GM19324 (cell line): Measurements from ENCODE around the gene C2CD4D.
"Not testable (repeated sequence)": the region's sequence is repeated elsewhere in the genome, so short reads cannot be mapped to it uniquely, and the experiment has no call there.

ENCODE experiments used
- ATAC-seq: cut with Tn5 transposase; IDR thresholded peaks from one replicate; pipeline ENCODE4 v1.9.1; 2021; ENCODE audit warnings: mild to moderate bottlenecking, moderate library complexity; ENCODE audit not compliant: unreplicated experiment, low FRiP score

C2CD4D gene

DNA sequence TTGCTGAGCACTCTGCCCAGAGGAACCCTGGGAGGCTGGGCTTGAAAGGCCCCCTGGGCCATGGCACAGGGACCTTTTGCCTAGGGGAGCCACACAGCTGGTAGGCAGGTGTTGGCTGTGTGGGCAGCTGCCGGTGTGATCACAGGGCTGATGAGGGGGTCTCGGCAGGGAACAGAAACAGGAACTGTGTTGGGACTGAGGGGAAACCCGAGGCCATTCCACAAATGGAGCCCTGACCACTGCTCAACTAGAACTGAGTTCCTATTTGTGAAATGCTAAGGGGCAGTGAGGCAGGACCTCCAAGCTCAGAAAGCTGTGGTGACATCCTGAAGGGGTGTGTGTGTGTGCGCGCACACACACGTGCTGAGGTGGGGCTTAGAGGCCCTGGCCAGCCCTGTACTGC, 20.3 kb upstream of the C2CD4D start:
- no peak for ATAC-seq

DNA sequence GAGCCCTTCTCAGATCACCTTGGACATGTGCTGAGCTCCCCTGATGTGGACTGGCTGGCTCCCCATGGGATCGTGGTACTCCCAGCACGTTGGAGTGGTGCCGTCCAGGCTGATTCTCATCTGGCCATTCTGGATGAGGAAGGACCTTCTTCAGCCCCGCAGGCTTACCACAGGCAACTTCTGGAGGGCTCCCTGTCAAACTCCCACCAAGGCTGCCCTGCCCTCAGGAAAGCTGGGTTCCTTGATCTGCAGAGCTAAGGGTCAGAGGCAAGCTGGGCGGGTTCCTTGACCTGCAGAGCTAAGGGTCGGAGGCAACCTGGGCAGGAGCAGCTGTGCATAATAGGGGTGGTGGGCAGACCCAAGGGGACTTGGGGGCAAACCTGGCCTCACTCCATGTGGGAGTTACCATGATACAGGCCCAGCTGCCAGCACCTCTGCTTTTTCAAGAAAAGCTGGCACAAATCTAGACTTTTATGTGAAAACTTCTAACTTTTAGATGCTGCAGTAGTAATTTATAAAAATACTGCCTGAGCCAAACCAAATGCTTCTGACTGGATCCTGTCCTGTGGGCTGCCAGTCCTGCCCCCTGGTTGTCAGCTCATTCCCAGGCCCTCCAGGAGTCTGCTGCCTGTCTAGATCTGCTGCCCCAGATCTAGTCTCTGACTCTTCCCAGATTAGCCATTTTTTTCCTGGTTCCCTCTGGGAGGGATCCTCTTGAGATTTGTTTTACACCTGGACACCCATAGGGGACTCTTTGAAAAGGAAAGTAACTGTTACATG, 19.5 kb upstream of the C2CD4D start:
- ATAC-seq, result no peak

DNA sequence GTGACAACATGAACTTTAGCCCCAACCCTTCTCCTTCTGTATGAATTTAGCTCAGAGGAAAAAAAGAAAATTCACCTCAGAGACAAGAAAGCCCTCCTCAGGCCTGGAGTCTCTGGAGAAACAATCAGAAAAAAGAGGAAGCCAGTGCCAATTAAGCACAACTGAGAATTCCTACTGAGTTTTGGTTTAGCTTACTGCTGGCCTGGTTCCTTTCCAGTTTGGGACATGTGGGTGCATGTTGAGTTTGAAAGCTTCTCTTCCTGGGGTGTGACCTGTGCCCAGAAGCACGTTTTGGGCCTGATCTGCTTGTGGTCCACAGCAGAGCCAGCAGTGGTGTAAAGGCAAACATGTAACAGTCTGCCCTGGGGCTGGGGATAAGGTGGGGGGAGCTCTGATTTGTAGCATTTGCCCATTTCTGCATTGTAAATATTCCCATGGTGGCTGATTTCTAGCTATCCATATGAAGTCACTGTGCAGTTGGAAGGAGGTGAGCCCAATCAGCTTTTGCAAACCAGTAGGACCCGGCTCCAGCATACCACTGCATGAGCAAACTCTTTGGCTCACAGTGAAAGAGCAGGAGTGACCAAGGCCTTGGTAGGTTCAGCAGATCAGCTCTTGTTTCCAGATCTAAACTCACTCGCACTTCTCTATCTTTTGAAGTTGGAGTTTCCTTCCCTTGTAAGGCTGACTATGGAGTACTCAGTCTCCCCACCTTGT, 18.6 kb upstream of the C2CD4D start:
- no peak for ATAC-seq

DNA sequence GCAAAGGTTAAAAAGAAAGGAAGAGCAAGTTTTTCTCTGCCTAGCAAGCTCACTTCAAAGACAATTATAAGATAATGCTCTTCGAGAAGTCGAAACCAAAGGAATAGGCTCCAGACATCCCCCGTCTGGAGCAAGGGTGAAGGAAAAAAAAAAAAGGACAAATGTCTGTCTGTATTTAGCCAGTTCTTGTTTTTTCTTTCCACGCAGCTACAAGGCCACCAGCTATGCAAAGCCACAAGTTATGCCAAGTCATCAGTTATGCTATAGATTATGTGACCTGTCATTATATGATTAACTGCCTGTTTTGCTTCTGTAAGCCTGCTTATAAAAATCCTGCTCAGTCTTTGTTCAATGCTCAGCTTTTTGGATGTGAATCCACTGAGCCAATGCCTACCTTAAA, 16.3 kb upstream of the C2CD4D start:
- ATAC-seq, result no peak

DNA sequence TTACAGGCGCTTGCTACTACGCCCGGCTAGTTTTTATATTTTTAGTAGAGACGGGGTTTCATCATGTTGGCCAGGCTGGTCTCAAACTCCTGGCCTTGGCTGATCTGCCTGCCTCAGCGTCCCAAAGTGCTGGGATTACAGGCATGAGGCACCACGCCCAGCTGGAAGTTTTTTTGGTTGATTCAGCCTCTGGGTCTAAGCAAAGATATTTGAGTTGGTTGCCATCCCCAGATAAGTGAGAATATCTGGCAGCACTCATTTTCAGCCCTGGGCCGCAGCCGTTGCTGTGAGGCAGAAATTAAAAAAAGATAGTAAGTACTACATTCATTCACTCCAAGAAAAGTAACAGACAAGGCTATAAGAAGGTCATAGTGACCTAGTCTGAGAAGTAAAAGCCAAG, 15.9 kb upstream of the C2CD4D start:
- ATAC-seq, result not testable (repeated sequence)

DNA sequence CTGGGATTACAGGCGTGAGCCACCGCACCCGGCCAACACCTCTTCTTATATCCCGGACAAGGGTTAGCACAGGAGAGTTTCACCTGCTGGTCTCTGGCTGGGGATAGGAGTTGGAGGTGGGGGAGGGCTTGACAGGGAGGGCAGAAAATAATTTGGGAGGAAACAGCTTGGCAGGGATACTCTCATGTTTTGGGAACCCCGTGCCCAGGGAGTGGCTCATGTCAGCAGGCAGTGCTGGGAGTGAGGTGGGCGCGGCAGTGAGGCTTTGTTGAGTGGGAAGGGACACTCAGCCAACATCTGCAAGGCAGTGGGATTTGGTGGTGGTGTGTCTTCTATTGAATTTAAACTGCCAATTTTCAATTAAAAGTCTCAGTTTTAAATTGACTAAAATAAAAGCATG, 15.0 kb upstream of the C2CD4D start:
- ATAC-seq, result no peak

DNA sequence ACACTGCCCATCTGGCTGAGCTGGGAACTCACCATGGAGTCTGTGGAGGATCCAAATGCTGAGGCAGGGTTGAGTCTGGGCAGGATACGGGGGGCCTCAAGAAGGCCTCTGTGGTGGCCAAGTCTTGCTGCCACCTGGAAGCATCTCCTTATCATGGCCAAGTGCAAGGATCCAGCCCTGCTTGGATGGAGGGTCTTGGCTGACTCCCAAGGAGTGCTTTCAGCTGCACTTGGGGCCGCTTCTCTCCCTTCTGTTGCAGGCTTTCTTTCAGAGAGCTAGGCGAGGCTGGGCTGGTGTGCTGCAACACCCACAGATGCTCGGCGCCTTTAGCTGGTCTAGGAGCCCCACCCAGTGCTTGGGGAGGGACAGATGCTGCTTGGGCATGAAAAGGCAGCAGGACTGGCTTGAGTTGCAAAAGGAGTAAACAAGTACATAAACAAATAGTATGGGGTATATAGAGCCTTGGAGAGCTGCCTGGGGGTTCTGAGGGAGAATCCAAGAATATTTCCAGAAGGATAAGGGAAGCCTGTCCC, 13.9 kb upstream of the C2CD4D start, which contains the start of gene THEM5:
TSS of gene THEM5 (minus strand) at position 302 of the 533 bp plus-strand sequence. CDS start at position 155, 147 bp downstream.
- ATAC-seq, result no peak

DNA sequence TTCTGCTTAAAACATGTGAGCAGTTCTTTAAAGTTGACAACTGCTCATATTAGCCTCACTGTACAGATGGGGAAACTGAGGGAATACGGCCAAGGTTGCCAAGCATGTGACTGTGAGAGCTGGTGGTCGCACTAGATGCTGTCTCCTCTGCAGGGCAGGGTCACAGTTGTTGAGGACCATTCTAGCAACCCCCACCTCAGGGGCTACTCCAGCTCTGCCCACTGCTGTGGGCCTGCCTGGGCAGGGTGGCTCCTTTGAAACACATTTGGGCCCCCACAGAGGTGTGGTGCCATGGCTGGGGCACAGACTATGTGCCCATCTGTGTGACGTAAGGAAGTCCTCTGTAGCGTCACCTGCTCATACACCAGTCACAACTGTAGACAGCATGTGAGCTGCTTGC, 13.1 kb upstream of the C2CD4D start:
- no peak for ATAC-seq

DNA sequence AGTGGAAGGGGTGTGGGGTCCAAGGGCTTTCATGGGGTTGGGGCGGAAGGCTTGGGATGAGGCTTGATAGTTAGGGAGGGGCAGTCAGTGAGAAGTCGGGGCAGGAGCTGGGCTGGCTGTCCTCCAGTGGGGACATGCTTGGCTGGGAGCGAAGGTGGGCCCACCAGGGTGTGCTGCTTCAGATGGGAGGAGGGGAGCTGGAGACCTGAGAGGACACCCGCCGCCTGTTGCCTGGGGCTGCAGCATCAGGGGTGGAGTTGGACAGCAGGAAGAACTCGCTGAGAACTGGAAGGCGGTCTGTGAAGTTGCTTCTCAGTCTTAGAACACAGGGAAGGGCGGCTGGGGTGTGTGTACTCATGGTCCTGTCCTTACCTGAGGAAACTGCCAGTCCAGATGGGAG, 12.3 kb upstream of the C2CD4D start:
- no peak for ATAC-seq

DNA sequence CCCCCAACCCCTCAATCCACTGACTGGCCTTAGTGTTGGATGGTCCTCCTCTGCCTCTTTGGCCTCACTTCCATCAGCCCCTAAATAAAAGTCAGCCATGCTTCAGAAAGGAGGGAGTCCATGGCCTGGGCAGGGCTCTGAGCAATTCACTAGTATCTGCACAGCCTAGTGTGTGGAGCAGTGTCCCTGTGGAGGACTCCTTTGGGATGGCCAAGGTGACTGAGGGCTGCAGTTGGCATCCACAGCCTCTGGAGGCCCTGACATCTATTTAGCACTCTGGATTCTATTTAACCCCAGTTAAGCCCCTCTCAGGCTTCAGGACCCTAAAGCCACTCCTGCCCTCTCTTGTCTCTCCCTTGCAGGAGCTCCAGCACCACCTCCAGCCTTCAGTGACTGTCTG, 10.3 kb upstream of the C2CD4D start:
- no peak for ATAC-seq

DNA sequence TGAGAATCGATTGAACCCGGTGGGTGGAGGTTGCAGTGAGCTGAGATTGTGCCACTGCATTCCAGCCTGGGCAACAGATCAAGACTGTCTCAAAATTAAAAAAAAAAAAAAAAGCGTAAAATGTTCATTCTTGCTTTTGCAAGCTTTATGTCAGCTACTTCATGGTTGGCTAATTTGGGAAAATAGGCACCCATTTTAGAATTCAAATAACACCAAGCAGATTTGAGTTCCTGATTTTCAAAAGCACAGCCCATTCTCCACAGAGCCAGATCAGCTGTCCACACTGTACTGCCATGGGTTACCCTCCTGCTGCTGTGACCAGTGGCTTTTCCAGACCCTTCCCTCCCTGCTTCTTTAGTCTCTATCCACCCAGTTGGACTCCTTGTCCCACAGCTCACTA, 9.5 kb upstream of the C2CD4D start:
- no peak for ATAC-seq

DNA sequence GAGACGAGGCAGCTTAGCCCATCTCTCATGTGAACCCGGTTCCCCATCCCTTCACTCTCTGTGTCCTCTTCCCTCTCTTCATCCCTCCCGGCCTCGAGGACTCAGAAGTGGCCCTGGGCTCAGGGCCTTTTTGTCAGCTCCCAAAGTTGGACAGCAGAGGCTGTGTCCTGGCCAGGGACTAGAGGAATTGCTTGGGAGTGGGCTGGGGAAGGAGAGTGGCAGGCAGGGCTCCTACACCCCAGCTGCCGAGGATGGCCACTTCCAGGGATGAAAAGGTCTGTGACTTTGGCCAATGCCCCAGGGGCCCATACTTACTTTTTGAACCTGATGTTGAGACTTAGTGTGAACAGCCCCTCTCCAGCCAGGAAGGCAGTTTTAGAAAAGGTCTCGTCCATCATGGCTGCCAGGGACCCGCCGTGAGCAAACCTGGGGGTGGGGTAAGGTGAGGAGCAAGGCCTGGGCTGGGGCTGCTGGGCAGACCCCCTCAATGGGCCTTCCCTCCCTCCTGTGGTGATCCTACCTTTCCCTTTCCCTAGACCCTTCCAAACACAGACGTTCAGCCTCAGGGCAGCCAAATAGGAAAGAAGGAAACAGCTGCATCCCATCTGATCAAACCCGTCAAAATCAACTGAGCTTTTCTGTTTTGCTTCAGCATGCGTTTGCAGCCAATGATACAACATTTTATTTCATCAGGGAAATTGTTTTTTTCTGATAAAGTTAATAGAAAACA, 8.4 kb upstream of the C2CD4D start:
- no peak for ATAC-seq

DNA sequence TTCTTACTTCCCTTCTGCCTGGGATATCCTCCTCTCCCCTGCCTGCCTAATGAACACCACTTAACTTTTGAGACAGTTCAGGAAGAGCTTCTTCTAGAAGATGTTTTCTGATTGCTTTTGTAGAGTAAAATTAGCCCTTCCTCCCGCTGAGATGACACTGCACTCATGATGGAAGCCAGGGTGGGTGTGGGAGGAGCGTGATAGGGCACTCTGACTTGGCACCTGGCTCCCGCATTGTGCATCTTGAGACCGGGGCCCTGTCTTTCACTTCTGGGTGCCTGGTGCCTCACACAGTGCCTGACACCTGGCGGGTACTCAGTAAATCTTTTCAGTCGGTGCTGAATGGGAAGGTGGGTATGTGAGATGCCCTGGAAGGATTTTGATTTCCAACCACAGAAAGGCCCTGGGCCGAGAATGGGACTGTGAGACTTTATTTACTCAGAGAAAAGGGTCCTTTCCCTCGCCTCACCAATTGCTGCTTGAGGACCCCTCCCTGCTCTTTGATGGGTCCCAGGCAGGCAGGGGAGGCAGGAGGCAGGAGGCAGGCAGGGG, 7.1 kb upstream of the C2CD4D start:
- ATAC-seq, result no peak

DNA sequence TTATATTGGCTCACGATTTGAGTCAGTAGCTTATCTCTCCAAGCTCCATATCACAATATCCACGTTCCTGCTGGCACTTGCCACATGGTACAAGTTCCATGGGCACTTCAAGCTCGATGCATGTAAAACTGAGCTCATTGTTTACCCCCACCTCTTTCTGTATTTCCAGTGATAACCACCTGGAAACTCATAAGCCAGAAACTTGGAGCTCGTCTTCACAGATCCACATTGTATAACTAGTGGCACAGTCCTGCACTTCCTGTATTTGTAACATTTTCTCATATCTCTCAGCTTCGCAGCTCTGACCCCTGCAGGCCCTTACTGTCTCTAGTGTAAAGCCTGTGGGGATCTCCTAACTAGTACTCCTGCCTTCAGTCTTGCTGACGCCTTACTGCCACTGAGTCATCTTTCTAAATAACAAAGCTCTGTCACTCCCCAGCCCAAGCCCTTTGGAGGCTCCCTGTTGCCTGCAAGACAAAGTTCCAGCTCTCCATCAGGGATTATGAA, 6.5 kb upstream of the C2CD4D start:
- no peak for ATAC-seq

DNA sequence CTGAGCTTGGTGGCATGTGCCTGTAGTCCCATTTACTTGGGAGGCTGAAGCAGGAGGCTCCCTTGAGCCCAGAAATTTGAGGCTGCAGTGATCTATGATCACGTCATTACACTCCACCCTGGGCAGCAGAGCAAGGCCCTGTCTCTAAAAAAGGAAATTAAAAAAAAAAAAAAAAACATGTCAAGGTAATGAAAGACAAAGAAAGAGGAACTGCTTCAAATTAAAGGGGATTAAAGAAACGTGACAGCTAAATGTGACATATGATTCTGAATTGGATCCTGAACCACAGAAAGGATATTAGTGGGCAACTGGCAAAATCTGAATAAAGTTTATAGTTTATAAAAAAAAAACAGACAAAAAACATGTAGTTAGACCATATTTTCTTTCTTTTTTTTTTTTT, 3.8 kb upstream of the C2CD4D start:
- ATAC-seq, result no peak

DNA sequence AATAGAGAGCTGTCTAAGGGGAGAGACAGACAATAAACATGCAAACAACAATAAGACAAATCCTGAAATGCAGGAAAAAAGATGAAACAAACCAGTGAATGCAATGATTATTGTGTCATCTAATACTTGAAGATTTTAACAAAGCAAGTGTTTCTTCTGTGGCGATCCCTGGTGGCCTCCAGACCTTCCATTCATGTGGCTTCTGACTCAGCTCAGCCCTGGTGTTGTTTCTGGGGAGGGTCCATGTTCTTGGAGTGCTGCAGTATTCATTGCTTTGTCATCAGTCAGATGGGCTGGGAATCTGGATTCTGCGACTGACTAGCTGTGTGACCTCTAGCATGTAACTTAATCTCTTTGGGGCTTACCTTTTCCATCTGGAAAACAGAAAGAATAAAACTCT, 1.5 kb upstream of the C2CD4D start:
- no peak for ATAC-seq

DNA sequence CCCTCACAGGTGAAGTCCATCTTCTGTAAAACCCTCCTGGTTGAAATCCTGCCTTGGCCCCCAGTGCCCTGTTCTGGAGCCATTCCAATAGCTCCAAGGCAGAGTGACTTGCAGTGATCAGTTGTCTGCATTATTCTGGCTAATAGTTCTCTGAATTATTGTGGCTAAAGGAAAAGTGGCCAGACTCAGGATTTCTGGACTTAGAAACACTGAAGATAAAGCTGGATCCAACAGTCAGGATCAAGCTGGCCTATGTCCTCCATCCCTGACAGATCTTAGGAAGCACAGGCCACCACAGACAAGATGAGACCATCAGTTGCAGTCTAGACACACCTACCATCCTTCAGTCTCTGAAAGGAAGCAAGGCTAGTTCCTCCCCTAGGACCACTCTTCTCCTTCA, 801 bp upstream of the C2CD4D start:
- no peak for ATAC-seq

DNA sequence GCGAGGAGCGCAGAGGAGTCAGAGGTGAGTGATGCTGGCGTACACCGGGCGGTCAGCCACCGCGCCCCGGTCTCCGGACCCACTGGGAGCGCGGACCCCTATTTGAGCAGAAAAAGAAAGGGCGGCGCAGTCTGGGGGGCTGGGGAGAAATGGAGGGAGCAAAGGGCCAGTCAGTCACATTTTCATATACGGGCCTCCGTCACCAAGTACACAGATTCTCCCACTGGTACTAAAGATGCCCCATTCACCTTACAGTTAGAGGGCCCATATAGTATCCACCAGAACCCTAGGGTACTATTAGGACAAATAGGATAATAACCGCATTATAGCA, 573 bp downstream of the C2CD4D start:
- no peak for ATAC-seq

DNA sequence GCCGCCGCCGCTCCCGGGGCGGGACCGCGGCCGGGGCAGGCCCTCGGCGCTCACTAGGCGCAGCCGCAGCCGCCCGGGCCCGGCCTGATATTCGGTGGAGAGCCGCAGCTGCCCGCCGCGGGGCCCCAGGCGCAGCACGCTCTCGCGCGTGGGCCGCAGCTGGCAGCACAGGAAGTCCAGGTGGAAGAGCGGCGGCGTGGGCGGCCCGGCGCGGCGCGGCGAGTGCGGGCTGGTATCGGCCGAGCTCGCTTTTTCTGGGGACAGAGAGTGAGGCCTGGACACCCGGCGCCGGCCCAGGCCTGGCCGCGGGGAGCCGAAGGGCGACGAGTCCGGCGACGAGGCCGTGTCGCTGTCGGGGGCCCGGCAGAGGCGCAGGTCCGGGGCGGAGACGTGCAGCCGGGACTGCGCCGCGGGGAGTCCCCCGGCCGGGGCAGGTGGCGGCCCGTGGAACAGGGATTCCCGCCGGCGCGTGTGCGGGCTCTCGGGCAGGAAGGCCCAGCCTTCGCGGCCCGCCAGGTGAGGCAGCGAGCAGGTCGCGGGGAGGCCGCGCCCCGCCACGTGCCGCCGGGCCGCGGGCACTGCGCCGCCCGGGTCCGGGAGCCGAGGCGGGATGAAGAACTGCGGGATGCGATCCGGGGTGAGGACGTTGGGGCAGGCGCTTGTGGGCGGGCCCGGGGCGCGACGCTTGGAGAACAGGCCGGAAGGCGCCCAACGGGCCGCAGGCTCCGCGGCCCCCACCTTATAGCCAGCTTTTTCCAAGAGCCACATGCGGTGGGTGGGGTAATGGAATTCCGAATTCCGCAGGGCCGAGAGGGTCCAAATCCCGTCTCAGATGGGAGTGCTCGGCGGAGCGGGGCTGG, 1.2 kb downstream of the C2CD4D start:
- no peak for ATAC-seq

DNA sequence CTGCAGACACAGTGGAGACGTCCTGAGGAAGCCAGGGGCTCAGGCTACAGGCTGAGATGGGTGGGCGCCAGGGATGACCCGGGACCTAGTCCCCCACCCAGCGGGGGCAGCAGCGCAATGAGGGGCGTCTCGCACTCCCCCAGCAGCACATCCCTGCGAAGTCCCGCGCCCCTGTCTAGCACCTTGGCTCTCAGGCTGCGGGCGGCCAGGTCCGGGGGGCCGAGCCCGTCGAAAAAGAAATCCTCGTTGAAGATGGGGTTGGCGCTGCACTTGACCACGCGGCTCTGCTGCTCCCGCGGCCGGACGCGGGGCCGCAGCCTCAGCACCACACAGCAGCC, 1.8 kb downstream of the C2CD4D start:
- no peak for ATAC-seq
